ENCODE data around the gene TENM3.

GRCh38 chr4:182242787-182243186 lies 415 bp upstream of the TENM3 start:
- TF ChIP-seq CTCF (IDR thresholded peaks at IDR 0.05) = no peak
- no peak for TF ChIP-seq ZFX (IDR thresholded peaks at IDR 0.05; ENCODE audit: borderline replicate concordance)
